ENCODE results near the gene ZBTB40.

DNA sequence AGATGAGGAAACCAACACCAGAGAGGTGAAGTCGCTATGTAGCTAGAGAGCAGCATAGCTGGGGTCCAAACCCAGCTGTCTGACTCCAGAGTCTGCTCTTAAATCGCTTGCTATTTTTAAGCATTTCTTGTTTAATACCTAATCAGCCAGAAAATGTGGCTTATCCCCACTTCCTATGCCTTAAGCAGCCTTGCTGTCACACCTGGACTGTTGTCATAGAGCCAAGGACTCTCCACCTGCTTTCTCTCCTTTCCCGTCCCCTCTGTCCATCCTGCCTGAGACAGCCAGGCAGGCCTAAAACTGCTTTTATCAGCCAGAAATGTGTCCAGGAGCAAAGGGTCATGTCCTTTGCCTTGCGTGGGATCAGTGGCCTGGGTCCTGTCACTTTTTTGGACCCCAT, 83.3 kb downstream of the ZBTB40 start:
- TF ChIP-seq, protein P1, sequence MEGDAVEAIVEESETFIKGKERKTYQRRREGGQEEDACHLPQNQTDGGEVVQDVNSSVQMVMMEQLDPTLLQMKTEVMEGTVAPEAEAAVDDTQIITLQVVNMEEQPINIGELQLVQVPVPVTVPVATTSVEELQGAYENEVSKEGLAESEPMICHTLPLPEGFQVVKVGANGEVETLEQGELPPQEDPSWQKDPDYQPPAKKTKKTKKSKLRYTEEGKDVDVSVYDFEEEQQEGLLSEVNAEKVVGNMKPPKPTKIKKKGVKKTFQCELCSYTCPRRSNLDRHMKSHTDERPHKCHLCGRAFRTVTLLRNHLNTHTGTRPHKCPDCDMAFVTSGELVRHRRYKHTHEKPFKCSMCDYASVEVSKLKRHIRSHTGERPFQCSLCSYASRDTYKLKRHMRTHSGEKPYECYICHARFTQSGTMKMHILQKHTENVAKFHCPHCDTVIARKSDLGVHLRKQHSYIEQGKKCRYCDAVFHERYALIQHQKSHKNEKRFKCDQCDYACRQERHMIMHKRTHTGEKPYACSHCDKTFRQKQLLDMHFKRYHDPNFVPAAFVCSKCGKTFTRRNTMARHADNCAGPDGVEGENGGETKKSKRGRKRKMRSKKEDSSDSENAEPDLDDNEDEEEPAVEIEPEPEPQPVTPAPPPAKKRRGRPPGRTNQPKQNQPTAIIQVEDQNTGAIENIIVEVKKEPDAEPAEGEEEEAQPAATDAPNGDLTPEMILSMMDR (IDR thresholded peaks at IDR 0.05; ENCODE audit: low read depth, low read length, missing input control), result no peak
- no peak for TF ChIP-seq RAD21 (IDR thresholded peaks at IDR 0.05)
- no peak for TF ChIP-seq EGR1 (IDR thresholded peaks at IDR 0.05; ENCODE audit: low read depth in 2 of 2)
- no peak for TF ChIP-seq YY1 (IDR thresholded peaks at IDR 0.05)
- TF ChIP-seq, protein P2, sequence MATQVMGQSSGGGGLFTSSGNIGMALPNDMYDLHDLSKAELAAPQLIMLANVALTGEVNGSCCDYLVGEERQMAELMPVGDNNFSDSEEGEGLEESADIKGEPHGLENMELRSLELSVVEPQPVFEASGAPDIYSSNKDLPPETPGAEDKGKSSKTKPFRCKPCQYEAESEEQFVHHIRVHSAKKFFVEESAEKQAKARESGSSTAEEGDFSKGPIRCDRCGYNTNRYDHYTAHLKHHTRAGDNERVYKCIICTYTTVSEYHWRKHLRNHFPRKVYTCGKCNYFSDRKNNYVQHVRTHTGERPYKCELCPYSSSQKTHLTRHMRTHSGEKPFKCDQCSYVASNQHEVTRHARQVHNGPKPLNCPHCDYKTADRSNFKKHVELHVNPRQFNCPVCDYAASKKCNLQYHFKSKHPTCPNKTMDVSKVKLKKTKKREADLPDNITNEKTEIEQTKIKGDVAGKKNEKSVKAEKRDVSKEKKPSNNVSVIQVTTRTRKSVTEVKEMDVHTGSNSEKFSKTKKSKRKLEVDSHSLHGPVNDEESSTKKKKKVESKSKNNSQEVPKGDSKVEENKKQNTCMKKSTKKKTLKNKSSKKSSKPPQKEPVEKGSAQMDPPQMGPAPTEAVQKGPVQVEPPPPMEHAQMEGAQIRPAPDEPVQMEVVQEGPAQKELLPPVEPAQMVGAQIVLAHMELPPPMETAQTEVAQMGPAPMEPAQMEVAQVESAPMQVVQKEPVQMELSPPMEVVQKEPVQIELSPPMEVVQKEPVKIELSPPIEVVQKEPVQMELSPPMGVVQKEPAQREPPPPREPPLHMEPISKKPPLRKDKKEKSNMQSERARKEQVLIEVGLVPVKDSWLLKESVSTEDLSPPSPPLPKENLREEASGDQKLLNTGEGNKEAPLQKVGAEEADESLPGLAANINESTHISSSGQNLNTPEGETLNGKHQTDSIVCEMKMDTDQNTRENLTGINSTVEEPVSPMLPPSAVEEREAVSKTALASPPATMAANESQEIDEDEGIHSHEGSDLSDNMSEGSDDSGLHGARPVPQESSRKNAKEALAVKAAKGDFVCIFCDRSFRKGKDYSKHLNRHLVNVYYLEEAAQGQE (IDR thresholded peaks at IDR 0.05), result no peak
- TF ChIP-seq, protein P3, sequence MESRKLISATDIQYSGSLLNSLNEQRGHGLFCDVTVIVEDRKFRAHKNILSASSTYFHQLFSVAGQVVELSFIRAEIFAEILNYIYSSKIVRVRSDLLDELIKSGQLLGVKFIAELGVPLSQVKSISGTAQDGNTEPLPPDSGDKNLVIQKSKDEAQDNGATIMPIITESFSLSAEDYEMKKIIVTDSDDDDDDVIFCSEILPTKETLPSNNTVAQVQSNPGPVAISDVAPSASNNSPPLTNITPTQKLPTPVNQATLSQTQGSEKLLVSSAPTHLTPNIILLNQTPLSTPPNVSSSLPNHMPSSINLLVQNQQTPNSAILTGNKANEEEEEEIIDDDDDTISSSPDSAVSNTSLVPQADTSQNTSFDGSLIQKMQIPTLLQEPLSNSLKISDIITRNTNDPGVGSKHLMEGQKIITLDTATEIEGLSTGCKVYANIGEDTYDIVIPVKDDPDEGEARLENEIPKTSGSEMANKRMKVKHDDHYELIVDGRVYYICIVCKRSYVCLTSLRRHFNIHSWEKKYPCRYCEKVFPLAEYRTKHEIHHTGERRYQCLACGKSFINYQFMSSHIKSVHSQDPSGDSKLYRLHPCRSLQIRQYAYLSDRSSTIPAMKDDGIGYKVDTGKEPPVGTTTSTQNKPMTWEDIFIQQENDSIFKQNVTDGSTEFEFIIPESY (IDR thresholded peaks at IDR 0.05), result no peak
- TF ChIP-seq HNF4G (IDR thresholded peaks at IDR 0.05), result no peak
- no peak for TF ChIP-seq FOXA1 (IDR thresholded peaks at IDR 0.05)
